ENCODE results near the gene KRTAP27-1. TPM values are rescaled to one million over a fixed set of nuclear protein-coding genes. Genes with fewer than 3 reads are reported as not detected.

Gene KRTAP27-1
- total RNA-seq, 1 experiment from 2014 or later = not detected

- Histone ChIP-seq H3K9ac (ENCODE audit: low read length) (no peak within 1 kb of the TSS), H3K27ac (ENCODE audit: low read depth, low read length) (no peak within 1 kb of the TSS), H3K4me3 (replicated peaks in 1 of 2; ENCODE audit: low read depth in 1 of 2, low read length in 2 of 2) (no peak within 1 kb of the TSS), H3K4me2 (ENCODE audit: low read length) (no peak within 1 kb of the TSS), H3K4me1 (ENCODE audit: control insufficient read depth in 1 of 2, insufficient read depth in 2 of 2, low read length in 2 of 2) (no peaks in the 10 kb centered on the region), H4K20me1 (ENCODE audit: insufficient read depth) (no peaks in the 10 kb centered on the region), H3K27me3 (ENCODE audit: insufficient read depth, low read length) (no peaks in the 10 kb centered on the region), H3K9me3 (ENCODE audit: control insufficient read depth in 1 of 2, insufficient read depth in 1 of 2, low read depth in 1 of 2, low read length in 2 of 2) (peaks cover 12 to 34% of the 10 kb centered on the region in 2 experiments; a peak in 2 of 4 replicates), H2AFZ (ENCODE audit: low read depth, low read length, poor library complexity, severe bottlenecking) (no peak within 1 kb of the TSS), H3K9me2 (ENCODE audit: insufficient read depth) (no peaks in the 10 kb centered on the region), H3K79me2 (ENCODE audit: insufficient read depth, low read length) (no peaks in the 10 kb centered on the region), H3K36me3 (ENCODE audit: control insufficient read depth in 1 of 2, insufficient read depth in 2 of 2, low read length in 2 of 2) (no peaks in the 10 kb centered on the region)
- intact Hi-C loops (cut with micrococcal nuclease) = no loop called here
- DNase-seq (ENCODE audit: low read depth, low spot score) (no peak), ATAC-seq (no peak)
- no TSS peak for BruUV-seq (replicated peaks)
- ChIA-PET POLR2A (no interaction called here), RAD21 (ENCODE audit: low non-redundant PET in 1 of 2, low total read pairs in 2 of 2, uncharacterized antibody in 2 of 2, unreplicated experiment in 2 of 2) (no interaction called here), CTCF (no interaction called here)
- no peak for TF ChIP-seq CTCF (IDR thresholded peaks at IDR 0.05 in 2 of 3, conservative IDR thresholded peaks at IDR 0.05 in 1 of 3; ENCODE audit: borderline replicate concordance in 1 of 3, insufficient read depth in 1 of 3, low read depth in 2 of 3, low read length in 2 of 3)
- no peak for TF ChIP-seq EZH2 (IDR thresholded peaks at IDR 0.05)
- TF ChIP-seq ZBTB33 (IDR thresholded peaks at IDR 0.05; ENCODE audit: extremely low read depth, insufficient replicate concordance, low read length) = no peak
- TF ChIP-seq SRF (IDR thresholded peaks at IDR 0.05; ENCODE audit: low read depth) = no peak
- no peak for TF ChIP-seq ZNF274 (IDR thresholded peaks at IDR 0.05; ENCODE audit: low read depth, low read length)
- no peak for TF ChIP-seq FOSL1 (IDR thresholded peaks at IDR 0.05; ENCODE audit: low read depth)
- no peak for TF ChIP-seq CEBPB (IDR thresholded peaks at IDR 0.05; ENCODE audit: low read depth)
- TF ChIP-seq YY1 (IDR thresholded peaks at IDR 0.05; ENCODE audit: extremely low read depth, insufficient replicate concordance, low read depth, low read length) = no peak
- TF ChIP-seq EGR1 (IDR thresholded peaks at IDR 0.05; ENCODE audit: low read depth) = no peak
- no peak for TF ChIP-seq ZFX (IDR thresholded peaks at IDR 0.05)
- no peak for TF ChIP-seq MAX (IDR thresholded peaks at IDR 0.05)
- no peak for TF ChIP-seq ELF1 (IDR thresholded peaks at IDR 0.05; ENCODE audit: borderline replicate concordance, low read depth)
- TF ChIP-seq TCF7L2 (IDR thresholded peaks at IDR 0.05; ENCODE audit: borderline replicate concordance, extremely low read depth, insufficient read depth, insufficient read length) = no peak
- TF ChIP-seq EZH2phosphoT487 (IDR thresholded peaks at IDR 0.05; ENCODE audit: borderline replicate concordance) = no peak
- TF ChIP-seq SP1 (IDR thresholded peaks at IDR 0.05; ENCODE audit: low read depth) = no peak
- no peak for TF ChIP-seq JUND (IDR thresholded peaks at IDR 0.05)
- no peak for TF ChIP-seq POLR2AphosphoS5 (IDR thresholded peaks at IDR 0.05; ENCODE audit: low read depth, low read length)
- TF ChIP-seq REST (IDR thresholded peaks at IDR 0.05; ENCODE audit: low read depth) = no peak
- no peak for TF ChIP-seq POLR2A (IDR thresholded peaks at IDR 0.05; ENCODE audit: borderline replicate concordance, extremely low read depth, insufficient read depth, insufficient read length)
These were observed 48.3 kb downstream of the KRTAP27-1 start, which contains the start of gene KRTAP25-1 for GRCh38 chr21:30289215-30289614. Gene KRTAP25-1 (minus strand): TSS chr21:30289514. CDS start chr21:30289490, 24 bp downstream.

Data from HCT116 (cell line).